GM18909 (cell line): ENCODE data around the gene HSPA4L.

ENCODE experiments used
- ATAC-seq: cut with Tn5 transposase; IDR thresholded peaks from one replicate; pipeline ENCODE4 v1.9.1; 2021; ENCODE audit warnings: mild to moderate bottlenecking; ENCODE audit not compliant: unreplicated experiment, poor library complexity

The HSPA4L gene

DNA sequence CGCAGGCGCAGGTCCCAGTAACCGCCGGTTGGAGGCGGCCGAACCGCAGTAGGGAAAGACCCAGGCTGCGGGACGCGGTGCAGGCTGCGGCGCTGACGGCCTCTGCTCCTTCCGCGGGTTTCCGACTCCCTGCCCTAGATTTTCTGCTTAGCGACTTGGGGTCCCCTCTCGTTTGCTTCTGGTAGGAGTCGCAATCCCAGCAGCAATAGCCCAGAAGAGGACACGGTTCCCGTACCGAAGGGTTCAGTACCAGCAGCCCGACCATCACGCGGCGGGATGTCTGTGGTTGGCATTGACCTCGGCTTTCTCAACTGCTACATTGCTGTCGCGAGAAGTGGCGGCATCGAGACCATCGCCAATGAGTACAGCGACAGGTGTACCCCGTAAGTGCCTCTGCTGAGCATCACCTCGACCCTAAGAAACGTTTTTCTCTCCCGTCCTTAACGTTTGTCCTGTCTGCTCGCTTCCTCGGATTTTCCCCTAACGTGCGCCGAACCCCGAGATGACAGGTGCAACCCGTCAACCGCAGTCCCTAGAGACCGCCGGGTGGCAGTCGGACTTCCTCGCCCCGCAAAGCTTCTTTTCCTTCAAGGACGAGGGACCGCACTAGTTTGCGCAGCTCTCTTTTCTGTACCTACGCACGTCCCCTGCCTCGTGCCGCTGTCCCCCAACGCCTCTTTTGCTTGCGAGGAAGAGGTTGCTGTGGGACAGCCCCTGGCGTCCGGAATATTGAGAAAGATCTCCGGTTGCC is at the start of gene HSPA4L:
Gene HSPA4L, plus strand, starts transcription at position 48 of the 751 bp plus-strand sequence. Its CDS starts 229 bp downstream, at position 277.
- ATAC-seq, result peak; percentile 48

DNA sequence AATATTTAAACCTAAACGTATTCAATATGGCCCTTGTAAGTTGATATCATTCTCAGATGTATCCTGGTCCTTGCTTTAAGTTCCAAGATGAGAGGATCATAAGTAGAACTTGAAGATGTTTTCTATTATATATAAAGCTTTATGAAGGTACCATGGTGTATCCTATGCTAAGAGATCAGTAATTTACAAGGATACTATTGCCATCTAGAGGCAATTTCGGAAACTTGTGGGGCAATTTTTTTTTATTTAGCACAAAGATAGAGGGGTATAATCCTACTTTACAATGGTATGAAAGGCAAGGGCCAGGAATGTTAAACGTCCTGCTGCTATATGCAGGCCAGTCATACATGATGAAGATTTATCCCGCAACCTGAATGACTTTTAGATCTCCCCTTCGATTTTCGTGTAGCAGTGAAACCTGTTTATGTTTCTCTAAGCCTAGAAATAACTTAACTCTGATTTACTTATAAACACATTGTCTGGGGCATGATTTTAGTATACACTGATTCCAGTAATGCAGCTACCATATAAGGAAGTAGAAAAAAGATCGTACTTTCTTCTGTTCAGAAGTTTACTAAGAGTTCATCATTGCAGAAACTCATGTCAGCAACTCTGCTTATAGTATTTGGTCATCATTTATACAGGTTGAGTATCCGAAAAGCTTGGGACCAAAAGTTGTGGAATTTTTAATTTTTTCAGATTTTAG is 49.3 kb upstream of the HSPA4L start:
- ATAC-seq, result peak; percentile 80

DNA sequence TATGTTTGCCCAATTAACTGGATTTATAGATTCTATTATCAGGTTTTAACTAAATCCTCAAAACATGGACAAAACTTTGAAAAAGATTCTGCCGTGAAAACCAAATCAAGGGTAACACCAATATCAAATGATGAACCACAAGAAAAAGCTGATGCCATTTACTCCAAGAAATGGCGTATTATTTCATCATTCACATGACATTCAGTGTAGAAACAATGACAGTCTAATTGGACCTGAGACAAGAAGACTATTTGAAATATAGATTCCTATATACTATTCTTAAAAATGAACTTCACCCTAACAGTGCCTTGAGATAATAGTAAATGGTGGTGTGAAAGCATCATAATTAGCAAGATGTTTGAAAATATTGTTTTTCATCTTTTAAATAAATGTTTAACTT is 47.1 kb upstream of the HSPA4L start:
- ATAC-seq, result no peak

DNA sequence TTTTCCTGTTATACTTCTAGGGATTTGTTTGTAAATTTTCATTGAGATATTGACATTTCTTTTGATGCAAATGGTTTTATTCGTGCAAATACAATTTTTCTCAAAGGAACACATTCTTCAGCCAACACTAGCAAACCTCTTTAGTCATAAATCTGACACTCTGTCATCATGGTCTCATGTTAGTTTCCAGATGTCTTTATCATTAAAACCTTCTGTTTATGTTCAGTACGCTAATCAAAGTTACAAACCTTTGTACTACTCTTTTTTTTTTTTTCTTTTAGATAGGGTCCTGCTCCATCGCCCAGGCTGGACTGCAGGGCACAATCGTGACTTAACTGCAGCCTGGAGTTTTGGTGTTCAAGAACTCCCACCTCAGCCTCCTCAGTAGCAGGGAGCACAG is 44.8 kb upstream of the HSPA4L start:
- ATAC-seq, result no peak

DNA sequence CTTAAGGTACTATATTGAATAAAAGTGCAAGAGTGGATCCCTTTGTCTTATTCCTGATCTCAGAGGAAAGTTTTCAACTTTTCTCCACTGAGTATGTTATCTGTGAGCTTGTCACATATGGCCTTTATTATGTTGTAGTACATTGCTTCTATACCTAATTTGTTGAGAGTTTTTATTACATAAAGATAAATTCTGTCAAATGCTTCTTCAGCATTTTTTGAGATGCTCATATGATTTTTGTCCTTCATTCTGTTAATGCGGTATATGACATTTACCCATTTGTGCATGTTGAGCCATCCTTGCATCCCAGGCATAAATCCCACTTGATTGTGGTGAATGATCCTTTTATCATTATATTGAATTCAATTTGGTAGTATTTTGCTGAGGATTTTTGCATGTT is 40.9 kb upstream of the HSPA4L start:
- ATAC-seq, result no peak

DNA sequence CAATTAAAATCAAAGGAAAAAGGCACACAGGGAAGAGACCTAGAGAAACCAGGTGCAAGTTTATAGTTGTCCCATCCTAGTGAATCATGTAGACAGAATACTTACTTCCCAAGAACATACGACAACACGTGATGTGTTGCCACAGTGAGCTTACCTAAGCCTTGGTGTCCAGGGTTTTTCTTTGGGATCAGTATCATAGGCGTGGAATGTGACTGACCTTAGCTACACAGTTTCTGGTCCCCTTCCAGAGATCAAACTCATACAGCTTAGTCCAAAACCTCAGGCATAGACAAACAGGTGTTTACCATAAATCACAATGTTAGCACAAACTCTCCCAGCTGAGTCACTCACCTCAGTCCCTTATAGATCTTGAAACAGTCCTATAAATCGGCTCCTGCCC is 34.2 kb upstream of the HSPA4L start:
- ATAC-seq, result no peak

DNA sequence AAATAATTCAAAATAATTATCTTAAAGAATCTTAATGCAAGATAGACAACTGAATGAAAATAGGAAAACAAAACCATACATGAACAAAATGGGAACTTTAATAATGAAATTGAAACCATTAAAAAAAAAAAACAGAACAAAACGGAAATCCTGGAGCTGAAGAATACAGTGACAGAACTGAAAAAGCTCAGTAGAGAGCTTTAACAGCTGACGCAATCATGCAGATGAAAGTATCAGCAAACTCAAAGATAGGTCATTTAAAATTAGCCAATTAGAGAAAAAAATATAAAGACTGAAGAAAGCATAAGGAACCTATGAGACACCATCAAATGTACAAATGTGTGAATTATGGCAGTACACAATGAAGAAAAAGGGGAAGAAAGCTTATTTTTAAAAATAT is 33.2 kb upstream of the HSPA4L start:
- no peak for ATAC-seq

DNA sequence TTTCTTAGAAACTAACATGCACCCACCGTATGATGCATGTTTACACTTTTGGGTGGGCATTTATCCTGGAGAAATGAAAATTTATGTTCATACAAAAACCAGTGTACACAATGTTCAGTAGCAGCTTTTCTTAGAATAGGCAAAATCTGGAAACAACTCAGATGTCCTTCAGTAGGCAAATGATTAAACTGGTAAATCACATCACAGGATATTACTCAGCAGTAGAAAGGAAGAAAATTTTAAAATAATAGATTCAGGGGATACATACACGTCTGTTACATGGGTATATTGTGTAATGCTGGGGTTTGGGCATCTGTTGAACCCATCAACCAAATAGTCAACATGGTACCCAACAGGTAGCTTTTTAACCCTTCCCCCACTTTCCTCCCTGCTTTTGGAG is 25.2 kb upstream of the HSPA4L start:
- no peak for ATAC-seq

DNA sequence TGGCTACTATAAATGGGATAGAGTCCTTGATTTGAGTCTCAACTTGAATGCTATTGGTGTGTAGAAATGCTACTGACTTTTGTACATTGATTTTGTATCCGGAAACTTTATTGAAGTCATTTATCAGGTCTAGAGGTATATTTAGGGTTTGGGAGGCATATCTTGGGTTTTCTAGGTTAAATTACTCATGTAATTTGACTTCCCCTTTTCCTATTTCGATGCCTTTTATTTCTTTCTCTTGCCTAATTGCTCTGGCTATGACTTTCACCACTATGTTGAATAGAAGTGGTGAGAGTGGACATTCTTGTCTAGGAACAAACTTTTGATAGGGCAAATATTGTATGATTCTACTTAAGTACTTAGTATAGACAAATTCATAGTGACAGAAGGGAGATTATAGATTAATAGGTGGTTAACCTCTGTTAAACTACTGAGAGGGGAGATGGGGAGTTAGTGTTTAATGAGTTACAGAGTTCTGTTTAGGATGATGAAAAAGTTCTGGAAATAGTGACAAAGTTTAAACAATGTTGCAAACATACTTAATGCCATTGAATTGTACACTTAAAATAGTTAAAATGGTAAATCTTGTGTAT is 22.8 kb upstream of the HSPA4L start:
- peak; percentile 92 for ATAC-seq

DNA sequence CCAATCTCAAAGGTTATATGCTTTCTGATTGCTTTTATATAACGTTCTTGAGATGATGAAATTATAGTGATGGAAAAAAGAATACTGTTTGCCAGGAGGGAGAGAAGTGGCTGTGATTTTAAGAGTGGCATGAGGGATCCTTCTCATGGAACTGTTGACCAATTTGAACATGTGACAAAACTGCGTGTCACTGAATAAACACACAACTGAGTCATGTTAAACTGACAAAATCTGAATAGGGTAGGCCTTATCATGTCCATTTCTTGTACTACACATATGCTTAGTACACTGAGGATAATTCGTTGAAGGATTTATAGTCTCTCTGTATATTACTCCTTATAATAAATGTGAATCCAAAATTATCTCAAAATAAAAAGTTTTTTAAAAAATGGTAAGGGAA is 22.2 kb upstream of the HSPA4L start:
- ATAC-seq, result peak; percentile 9

DNA sequence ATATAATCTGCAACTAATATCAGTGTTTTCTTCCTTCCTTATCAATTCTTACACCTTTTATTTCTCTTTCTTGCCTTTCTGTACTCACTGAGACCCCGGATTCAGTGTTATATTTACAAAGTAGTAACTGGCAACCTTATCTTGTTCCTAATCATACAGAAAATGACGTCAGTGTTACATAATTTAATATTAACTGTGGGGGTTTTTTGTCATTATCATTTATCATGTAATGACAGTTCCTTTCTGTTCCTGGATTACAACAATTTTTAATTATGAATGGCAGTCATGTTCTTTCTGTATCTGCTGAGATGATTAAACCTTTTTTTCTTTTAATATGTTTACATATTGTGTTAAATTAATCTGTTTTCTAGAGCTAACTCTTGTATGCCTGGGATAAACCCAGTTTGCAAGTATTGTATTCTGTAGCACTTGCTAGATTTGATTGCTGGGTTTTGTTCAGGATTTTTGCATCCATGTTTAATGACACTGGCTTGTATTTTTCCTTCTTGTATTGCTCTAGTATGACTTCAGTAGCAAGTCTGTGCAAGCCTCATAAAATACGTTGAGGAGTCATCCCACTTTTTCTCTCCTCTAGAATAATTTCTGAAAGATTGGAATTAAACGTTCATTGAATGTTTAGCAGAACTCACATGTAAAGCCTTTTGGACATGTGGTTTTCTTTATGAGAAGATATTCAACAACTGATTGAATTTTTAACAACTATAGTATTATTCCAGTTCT is 10.4 kb upstream of the HSPA4L start:
- no peak for ATAC-seq

DNA sequence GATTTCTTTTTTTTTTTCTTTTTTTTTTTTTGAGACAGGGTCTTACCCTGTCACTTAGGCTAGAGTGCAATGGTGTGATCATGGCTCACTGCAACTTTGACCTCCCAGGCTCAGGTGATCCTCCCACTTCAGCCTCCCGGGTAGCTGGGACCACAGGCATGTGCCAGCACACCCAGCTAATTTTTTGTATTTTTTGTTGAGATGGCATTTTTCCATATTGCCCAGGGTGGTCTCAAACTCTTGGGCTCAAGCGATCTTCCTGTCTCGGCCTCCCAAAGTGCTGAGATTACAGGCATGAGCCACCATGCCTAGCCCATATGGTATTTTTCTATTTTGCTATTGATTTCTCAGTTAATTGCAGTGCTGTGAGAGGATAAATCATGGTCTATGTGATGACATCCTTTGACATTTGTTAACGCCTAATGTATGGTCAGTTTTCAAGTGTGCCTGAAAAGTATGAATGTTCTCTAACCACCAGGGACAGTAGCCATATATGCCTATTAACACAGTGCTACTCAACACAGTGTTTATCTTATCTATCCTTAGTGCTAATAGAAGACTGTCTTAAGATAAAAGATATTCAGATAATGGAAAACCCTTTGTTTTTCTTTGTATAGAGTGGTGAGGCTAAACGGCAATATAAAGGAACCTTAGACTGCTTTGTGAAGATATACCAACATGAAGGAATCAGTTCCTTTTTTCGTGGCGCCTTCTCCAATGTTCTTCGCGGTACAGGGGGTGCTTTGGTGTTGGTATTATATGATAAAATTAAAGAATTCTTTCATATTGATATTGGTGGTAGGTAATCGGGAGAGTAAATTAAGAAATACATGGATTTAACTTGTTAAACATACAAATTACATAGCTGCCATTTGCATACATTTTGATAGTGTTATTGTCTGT is 9.1 kb upstream of the HSPA4L start:
- ATAC-seq, result no peak

DNA sequence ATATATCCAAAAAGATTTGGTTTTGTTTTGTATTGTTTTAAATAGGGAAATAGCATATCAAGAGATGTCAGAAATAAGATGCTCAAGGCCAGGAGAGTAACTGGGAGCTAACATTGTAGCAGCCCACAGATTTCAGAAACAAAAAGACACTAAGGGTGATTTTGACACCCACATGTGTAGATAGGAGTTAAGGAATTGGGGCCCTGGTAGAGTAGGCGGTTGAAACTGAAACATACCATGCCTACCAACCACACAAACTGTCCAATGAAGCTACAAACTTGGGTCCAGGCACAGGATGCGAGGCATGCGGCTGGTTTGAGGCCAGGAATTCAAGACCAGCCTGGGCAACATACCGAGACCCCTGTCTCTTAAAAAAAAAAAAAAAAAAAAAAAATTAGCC is 6.3 kb upstream of the HSPA4L start:
- peak; percentile 53 for ATAC-seq

DNA sequence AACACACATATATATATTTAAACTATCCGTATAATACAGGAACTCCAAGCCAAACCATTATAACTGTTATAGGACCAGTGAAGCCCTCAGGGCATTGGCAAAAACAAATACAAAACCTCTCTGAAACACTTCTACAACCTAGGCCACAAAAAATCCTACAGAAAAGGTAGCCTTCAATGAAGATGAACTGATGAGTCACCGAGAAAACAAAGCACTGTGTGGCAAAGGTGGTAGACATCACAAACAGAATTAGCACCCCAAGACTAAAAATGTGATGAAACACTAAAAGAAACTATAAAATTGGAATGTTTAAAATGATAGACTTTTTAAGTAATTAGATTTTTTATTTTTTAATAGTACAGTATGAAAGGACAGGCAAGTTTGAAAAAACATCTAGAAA is 5.5 kb upstream of the HSPA4L start:
- ATAC-seq, result no peak

DNA sequence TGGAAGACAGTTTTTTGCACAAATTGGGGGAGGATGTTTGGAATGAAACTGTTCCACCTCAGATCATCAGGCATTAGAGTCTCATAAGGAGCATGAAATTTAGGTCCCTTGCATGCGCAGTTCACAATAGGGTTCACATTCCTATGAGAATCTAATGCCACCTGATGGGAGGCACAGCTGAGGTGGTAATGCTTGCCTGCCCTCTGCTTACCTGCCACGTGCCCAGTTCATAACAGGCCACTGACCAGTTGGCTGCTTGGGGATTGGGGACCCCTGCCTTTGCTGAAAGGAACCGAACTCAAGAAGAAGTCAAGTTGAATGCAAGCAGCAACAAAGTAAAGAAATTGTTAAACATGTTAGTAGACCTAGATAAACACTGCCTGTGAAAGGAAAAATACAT is 4.6 kb upstream of the HSPA4L start:
- no peak for ATAC-seq

DNA sequence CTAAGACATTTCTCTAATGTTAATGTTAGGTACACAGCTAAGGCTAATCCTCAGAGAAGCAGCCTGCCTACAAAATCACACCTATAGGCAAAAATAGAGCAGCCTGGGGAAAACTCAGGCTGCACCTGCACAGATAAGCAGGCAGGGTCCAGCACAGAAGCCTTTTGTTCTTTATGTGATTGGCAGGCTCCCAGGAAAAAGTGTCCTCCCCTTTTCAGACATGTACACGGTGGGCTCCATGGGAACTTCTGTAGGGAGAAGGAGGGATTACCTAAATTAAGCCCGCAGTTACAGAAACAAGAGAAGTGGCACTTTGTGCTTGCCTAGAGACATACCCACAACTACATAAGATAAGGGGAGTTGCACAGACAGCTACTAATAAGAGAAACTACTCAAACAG is 4.0 kb upstream of the HSPA4L start:
- no peak for ATAC-seq

DNA sequence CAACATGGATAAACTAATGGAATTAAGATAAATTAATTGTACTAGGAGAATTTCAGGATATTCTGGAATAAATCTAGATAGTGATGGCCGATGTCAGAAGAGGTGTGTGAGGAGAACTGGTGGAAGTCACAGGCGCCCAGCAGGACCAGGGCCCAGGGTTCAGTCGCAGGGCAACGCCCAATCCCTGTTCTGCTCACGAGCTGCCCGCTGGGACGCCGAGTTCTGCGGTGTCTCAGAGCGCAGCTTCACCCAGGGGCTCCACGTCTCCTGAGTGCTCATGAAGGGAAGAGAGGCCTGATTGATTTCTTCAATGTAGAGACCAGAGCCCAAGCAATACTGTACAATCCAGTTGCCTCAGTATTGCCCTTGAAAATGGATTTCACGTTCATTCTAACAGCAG is 1.5 kb upstream of the HSPA4L start:
- no peak for ATAC-seq

DNA sequence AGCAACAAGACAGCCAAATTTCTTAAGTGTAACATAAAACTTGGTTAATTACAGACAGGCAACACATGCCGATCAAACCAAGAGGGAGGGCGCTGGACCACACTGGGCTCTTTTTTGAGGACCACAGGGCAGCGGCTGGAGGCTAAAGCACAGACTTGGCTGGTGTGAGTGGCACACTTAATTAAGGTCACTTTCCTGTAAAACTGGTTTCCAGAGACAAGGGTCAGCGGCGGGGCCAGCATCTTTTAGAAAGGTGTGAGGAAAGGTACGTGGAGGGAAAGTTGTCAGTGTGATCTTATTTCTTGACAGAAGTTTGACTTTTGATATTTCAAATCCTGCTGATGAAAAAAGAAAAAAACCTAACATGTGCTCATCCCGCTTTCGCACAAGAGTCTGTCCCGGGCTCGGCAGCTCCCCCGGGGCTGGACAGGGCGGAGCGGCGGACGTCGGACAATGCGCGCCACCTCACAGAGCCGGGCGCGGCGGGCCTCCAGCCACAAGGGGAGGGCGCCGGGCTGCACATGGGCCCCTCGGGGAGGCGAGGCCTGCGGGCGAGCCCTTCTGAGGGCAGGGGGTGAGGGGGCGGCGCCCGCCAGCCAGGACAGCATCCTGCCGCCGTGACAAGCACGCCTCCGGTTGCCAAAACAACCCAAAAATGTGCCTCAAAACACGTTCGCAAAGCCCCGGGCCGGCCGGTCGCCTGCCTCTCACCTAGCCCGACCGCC is 660 bp upstream of the HSPA4L start:
- peak; percentile 49 for ATAC-seq

DNA sequence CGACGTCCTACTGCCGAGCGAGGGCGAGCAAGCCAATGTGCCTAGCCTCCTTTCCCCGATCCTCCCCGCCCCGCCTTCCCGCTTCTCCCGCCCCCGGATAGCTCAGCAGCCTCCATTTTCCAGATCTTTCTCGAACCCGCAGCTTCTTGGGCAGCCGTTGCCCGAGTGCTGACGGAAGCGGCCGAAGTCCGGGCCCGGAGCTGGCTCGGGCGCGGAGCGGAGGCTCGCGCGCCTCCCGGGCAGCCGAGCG is 172 bp upstream of the HSPA4L start:
- ATAC-seq, result peak; percentile 80
